GM21529 (cell line): Measurements from ENCODE around the gene MAP6.

Experiments
- ATAC-seq: cut with Tn5 transposase; IDR thresholded peaks from one replicate; pipeline ENCODE4 v1.9.1; 2021; ENCODE audit not compliant: unreplicated experiment

Gene MAP6

DNA sequence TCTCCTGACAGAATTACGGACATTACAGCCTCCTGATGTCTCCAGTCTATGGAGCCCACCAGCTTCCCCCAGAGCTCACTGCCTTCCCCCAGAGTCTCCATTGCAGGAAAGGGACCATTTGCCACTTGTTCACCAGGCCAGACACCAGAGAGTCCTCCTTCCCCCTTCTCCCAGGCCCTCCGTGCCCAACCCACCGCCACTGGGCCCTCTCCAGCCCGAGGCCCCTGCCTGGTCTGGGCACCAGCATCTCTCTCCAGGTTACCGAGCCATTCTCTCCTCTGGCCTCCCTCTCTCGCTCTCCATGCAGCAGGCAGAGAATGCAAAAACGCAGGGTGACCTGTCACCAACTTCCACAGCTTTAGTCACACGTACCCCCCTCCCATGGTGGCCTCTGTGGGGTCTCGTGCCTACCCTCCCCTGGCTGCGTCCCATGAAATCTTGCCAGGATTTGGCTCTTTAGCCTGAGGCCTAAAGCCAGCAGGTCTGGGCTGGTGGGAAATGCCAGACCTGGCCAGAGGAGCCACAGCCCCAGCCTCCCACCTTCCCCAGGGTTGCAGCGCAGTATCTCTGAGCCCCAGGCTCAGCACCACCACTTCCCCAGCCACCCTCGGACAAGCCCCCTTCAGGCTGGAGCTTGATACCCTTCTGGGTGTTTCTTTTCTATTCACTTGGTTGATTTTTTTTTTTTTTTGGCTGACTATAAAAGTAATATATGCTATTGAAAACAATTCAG is 113.6 kb downstream of the MAP6 start:
- ATAC-seq: no peak

DNA sequence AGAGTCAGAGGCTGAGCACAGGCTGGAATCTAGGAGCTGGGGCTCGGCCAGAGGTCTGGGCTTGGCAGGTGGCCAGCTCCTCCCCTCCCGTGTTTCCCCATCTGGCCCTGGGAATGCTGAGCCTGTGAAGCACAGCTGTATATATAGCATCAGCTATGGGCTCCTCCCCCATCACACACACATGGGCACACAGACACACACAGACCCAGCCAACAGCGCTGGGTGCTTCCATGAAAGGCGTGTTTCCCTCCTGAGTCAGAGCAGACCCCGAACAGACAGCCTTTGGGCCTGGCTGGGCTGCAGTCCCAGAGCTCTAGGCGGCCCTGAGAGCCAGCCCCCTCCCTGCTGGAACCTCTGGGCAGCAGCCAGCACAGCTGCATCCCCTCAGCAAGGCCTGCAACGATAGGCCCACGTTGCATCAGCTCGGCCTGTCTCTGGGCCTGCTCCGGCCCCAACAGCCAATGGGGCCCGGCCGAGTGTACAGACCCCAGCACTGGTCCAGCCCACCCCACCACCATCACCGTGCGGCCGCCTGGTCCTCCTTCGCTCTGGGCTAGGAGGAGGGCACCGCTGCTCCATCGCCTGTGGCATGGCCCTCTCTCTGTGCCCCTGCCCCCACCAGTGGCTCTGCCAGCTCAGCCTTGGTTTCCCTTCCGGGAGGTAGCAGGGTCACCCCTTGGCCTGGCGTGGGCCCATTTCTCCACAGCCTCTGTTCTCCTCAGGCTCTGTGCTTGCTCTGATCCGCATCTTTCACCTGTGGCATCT is 114.4 kb downstream of the MAP6 start:
- no peak for ATAC-seq

DNA sequence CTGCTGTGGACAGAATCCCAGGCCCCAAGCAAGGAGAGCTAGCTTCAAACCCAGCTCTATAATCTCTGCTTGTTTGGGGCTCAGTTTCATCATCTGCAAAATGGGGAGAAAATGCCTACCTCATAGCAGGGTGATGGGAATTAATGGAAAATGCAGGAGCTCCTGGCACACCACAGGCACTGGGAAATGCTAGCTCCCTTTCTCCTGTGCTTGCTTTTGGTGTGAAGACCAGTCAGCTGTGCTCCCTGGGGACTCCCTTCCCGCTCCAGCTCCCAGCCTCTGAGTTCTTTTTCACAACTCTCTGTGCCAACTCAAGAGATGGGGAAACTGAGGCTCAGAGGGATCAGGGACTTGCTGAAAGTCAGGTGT is 115.0 kb downstream of the MAP6 start:
- no peak for ATAC-seq

DNA sequence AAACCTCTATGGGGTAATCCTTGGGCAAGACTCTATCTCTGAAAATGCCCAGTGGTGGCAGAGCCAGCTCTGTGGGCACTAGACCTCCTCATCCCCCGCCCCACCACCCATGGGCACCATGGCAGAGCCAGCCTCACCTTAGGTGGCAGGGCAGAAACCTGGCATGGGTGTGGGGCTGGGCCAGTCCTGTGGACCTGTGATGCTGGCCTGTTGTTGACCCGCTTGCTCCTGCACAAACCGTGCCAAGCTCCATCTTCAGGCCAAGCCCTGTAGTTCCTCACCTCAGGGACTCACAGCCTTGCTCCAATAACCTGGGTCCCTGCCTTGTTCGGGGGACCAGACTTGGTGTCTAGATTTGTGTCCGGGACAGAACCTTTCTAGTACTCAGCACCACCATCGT is 115.7 kb downstream of the MAP6 start:
- ATAC-seq: no peak

DNA sequence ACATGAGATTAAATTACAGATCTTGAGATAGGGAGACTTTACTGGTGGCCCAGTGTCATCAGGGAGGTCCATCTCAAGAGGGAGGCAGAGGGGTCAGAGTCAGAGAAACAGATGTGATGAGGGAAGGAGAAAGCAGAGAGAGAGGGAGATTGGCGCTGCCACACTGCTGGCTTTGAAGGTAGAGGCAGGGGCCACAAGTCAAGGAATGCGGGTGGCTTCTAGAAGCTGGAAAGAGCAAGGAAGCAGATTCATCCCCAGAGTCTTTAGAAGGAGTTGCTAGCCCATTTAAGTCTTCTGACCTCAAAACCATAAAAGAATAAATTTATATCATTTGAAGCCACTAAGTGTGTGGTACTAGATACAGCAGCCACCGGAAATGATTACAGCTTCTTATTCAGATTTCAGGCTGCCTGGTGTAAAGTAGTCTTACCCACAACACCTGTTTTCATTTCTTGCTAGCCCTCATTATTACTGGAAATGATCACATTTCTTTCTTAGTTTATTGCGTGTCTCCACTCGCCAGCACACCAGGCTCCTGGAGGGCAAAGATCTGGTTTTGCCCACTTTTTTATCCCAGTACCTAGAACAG is 119.4 kb downstream of the MAP6 start:
- ATAC-seq: no peak

DNA sequence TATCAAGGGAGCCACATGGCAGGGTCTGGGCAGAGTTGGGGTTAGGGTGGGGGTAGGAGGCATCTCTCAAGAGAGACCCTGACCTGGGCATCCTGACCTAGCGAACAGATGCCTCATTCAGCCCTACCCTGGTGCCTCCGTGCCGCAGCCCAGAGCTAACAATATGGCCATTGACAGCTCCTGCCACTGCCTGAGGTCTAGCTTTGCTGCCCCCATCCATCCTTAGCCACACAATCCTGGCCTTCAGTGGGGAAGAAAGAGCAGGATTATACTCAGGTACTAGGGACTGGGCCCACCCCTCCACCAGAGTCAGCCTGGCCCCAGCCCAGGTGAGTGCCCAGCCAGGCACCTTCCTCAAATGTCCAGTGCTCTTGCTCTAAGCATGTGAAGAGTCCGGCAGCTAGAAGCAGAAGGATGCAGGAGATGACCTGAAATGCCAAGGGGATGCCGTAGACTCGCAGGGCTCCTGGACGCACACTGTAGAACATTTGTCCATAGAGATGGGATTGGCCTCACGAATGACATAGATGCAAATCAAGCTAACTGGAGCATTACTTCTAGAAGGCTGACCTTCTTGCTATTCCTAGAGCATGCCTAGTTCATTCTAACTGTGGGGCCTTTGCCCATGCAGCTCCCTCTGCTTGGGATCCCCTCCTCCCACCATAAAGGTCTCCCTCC is 120.1 kb downstream of the MAP6 start:
- no peak for ATAC-seq

DNA sequence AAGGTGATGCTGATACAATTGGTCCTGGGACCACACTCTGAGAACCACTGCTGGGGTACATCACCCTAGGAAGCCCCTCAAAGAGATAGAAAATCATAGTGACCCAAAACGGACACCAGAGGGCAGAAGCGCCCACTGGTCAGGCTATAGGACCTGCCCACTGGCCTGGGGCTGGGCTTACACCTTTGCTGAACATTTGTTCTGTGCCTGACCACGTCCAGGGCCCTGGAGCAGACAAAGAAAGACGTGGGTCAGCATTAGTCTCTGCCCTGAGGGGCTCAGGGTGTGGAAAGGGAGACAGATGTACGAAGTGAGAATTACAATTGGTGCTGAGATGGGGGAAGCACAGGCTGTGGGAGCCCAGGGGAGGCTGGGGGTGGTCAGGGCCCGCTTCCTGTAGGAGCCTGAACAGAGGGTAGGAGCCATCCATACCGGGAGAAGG is 121.2 kb downstream of the MAP6 start:
- no peak for ATAC-seq

DNA sequence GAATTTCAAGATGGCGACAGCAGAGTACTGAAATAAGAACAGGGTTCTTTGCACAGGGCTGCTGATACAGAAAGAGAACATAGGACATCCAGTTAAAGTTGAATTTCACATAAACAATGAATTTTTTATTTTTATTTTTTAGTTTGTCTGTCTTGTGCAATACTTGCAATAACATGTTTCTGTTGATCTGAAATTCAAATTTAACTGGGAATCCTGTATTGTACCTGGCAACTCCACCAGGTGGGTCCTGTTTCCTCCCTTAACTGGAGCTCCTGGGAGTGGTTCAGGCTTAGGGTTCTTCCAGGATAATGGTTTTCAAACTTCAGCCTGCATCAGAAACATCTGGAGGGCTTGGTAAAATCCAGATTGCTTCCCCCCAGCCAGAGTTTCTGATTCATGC is 121.7 kb downstream of the MAP6 start:
- no peak for ATAC-seq

DNA sequence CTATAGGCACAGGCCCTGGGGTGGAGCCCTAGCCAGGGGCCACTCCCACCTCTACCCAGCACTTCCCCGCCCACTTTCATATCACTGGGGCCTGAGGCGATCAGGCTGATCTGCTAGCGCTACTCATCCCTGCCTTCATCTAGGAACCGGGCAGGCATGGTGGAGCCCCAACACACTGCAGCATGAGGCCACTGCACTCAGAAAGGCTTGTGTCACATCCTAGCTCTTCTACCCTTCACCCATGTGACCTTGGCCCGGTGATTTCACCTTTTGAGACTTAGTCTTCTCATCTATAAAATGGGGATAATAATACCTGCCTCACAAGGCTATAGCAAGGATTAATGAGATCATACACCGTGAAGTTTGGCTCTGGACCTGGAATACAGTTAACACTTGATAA is 125.0 kb downstream of the MAP6 start:
- no peak for ATAC-seq

DNA sequence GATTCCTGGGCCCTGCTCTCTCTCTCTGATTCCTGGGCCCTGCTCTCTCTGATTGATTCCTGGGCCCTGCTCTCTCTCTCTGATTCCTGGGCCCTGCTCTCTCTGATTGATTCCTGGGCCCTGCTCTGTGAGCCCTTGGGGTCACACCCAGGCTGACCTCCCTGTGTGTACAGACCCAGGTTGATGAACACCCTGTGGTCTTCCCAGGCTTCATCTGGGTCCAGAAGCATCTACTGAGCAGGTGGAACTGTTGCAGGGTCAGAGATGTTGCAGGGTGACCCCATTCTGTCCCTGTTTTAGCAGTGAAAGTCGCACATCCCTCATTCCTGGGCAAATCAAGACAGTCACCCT is 126.8 kb downstream of the MAP6 start:
- ATAC-seq: no peak

DNA sequence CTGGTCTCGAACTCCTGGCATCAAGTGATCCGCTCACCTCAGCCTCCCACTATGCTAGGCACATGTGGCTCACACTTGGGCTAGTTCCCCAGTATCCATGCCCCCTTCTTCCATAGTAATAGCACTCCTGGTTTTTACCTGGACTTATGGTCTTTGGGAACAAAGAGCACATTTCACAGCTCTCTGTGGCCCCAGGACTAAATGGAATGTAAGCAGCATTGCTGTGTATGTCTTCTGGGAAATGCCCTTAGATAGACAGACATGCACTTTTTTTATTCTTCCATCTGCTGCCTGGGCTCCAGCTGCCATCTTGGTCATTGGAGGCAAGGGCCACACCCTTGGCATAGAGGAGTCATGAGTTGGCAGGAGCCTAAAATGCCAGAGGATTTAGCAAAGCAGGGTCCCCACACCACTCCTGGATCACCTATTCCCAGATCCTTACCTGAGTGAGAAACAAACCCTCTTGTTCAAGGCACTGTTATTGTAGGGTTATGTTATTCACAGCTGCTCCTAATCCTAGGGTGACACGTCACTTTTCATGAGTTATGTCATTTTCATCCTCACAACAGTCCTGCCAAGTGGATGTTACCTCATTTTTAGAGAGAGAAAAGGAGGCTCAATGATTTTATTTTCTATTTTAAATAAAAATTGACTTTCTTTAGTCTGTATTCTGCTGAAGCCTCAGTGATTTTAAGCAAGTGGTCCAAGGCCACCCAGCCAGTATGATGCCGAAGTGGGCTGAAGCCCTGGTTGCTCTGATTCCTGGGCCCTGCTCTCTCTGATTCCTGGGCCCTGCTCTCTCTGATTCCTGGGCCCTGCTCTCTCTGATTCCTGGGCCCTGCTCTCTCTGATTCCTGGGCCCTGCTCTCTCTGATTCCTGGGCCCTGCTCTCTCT is 127.4 kb downstream of the MAP6 start:
- no peak for ATAC-seq

DNA sequence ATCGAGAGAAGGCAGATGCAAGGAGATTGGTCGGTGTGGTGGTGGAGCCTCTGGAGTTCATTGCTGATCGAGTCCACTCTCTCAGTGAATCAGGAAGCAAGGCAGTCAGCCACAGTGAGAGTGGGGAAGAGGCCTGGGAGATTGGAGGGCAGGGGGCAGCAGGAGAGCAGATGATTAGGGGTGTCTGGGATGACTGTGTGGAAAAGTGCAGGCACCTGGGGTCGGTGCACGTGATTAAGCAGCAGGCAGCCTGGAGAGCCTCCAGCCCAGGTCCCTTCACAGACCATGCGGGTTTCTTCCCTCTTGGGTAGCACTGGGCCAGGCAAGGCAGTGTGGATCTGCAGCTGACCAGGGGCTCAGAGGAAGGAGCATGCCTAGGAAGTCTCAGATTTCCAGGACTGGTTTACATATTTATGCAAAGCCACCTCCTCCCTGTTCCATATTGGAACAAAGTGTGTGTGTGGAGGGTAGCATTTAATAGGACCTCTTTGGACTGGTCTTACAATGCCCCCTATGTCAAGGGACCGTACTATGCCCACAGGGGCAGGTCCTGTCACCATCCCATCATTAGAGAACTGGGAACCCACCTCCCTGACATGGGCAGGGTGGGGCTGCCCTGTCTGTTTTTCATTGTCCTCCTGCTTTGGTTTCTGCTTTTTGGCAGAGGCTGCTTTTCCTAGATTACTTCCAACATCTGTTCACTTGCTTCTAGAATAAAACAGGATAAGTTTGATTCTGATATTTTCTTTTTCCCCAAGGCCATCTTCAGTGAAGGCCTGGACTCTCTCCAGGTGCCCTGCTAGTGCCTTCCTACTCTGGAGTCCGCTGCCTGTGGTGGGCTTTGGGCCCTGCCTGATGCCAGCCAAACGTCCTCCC is 129.1 kb downstream of the MAP6 start:
- ATAC-seq: no peak

DNA sequence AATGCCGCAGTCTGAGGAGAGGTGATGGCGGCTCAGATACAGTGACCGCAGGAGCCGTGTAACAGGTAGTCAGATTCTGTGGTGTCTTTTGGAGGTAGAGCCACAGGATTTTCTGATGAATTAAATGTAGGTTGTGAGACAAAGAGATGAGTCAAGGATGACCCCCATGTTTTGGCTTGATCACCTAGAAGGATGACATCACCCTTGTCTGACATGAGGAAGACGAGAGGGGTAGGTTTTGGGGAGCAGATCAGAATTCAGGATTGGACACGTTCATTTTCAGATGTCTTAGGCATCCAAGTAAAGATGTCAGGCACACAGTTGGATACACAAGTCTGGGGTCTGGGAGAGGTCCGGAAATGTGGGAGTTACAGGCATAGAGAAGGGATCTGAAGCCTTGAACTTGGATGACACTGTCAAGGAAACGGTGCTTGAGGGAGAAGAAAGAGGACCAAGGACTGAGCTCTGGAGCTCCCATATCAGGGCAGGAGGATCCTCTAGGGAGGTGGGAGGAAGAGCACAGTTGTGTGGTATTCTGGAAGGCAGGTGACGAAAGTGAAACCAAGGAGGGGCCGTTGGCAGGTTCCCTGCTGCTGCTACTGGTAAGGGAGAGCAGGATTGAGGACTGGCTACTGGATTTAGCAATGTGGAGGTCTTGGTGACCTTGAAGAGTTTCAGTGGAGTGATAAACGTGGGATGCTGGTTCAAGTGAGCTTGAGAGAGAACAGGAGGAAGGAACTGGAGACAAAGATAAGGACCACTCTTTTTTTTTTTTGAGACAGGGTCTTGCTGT is 130.5 kb downstream of the MAP6 start:
- ATAC-seq: no peak

DNA sequence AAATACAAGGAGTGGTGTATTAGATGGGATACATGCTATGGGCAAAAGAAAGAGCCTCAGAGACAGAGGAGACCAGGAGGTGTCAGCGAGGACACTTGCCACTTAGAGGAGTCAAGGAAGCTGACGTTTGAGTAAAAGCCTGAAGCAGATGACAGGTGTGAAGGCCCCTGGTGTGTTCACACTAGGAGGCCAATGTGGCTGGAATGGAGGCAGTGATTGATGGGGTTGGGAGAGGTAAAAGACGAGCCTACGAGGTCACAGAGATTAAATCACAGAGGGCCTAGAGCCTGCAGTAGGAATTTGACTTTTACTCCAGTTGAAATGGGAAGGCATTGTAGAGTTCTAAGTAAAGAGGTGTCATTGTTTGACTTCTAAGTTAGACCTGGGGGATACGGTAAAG is 131.1 kb downstream of the MAP6 start:
- ATAC-seq: no peak
